Chondrocyte (in vitro differentiated cells): ENCODE results near the gene HCN2. TPM values are rescaled to one million over a fixed set of nuclear protein-coding genes. Genes with fewer than 3 reads are reported as not detected.
A peak's percentile ranks its signal among the peaks of the same experiment; 100 is the strongest.

Source experiments
- DNase-seq: peaks from one replicate; pipeline ENCODE4 v3.0.0; 2021; ENCODE audit warnings: mixed read lengths, low spot score
- H3K27ac Mint-ChIP-seq: one replicate; pipeline ENCODE4 v1.8.0; 2021; ENCODE audit warnings: mild to moderate bottlenecking, moderate library complexity, mixed read lengths; ENCODE audit not compliant: unreplicated experiment
- H3K27me3 Mint-ChIP-seq: 2 replicates; pipeline ENCODE4 v1.8.0; 2021; ENCODE audit warnings: low read depth, mixed read lengths
- H3K36me3 Mint-ChIP-seq: 2 replicates; pipeline ENCODE4 v1.8.0; 2021; ENCODE audit warnings: low read depth, mixed read lengths
- H3K4me1 Mint-ChIP-seq: 2 replicates; pipeline ENCODE4 v1.8.0; 2021; ENCODE audit warnings: low read depth, mild to moderate bottlenecking, mixed read lengths
- H3K4me3 Mint-ChIP-seq: one replicate; pipeline ENCODE4 v1.8.0; 2021; ENCODE audit warnings: mild to moderate bottlenecking, moderate library complexity, mixed read lengths; ENCODE audit not compliant: unreplicated experiment
- H3K9me3 Mint-ChIP-seq: 2 replicates; pipeline ENCODE4 v1.8.0; 2021; ENCODE audit warnings: low read depth, mixed read lengths
- CTCF ChIP-seq: fragments of 200-600 bp; sonication (generic); IDR thresholded peaks from 2 replicates; pipeline ENCODE4 v1.5.0; 2021; ENCODE audit warnings: antibody characterized with exemption, mild to moderate bottlenecking, moderate library complexity
- total RNA-seq: library from RNA; stranded (reverse); gene quantifications from 3 replicates; pipeline ENCODE4 v1.2.1, GENCODE V29; 2021

The HCN2 gene
- total RNA-seq, 1 donor from 2014 or later = 6.2 TPM

GRCh38 chr19:658059-658839, 68.6 kb downstream of the HCN2 start:
- Mint-ChIP-seq H3K36me3 (no peaks in the 10 kb centered on the region), H3K27me3 (no peaks in the 10 kb centered on the region), H3K27ac (no peak overlapping the region), H3K4me1 (peaks cover 24% of the 10 kb centered on the region), H3K9me3 (no peaks in the 10 kb centered on the region), H3K4me3 (no peak overlapping the region)
- DNase-seq = no peak
- TF ChIP-seq CTCF = no peak

DNA sequence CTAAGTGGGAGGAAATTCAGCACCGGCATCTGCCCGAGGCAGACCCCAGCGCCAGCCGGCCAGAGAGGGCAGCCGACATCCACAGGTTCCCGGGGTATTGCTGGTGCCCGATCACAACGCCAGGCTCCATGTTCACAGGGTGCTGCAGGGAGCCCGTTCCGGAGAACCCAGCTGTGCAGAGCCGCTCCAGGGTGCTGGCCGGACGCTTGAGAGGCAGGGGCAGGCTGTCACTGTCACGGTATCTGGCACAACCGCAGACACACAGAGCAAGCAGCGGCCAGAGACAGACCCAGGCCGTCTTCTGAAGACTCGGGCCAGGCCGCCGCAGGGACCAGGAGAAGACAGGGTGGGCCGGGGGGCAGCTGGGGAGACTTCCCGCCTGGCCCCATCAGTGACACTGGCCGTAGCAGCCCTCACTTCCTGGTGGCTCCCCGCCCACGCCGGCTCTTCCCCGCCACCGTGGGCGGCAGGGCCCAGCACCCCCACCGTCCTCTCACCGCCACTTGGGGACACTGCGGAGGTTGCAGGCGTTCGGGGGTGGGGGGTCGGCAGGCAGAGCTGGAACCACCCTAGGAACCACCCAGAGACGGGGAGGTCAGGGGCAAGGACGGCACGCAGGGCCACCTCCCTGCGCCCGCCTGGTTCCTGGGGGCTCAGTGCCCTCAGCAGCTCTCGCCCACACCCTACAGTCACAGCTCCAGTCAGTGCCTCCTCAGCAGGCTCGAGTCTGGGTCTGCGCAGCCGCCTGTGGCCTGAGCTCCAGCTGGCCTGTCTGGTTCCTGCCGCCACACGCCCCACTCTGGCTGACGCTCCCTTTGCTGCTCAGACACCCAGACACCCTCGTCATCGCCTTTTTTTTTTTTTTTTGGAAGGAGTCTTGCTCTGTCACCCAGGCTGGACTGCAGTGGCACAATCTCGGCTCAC, 69.5 kb downstream of the HCN2 start:
- Mint-ChIP-seq H3K36me3 (no peaks in the 10 kb centered on the region), H3K4me3 (no peak overlapping the region), H3K27ac (peak overlapping the region; percentile 17), H3K9me3 (no peaks in the 10 kb centered on the region), H3K27me3 (no peaks in the 10 kb centered on the region), H3K4me1 (peaks cover 30% of the 10 kb centered on the region)
- no peak for TF ChIP-seq CTCF
- no peak for DNase-seq

- H3K36me3 Mint-ChIP-seq = no peaks in the 10 kb centered on the region
- DNase-seq = no peak
- H3K27me3 Mint-ChIP-seq = no peaks in the 10 kb centered on the region
- peaks cover 40% of the 10 kb centered on the region for H3K4me1 Mint-ChIP-seq
- no peak for TF ChIP-seq CTCF
- no peaks in the 10 kb centered on the region for H3K9me3 Mint-ChIP-seq
- peak overlapping the region; percentile 63 for H3K27ac Mint-ChIP-seq
- peak overlapping the region; percentile 78 for H3K4me3 Mint-ChIP-seq
These were observed 71.2 kb downstream of the HCN2 start for GRCh38 chr19:660793-661426.

GRCh38 chr19:661427-662196, 71.9 kb downstream of the HCN2 start:
- no peaks in the 10 kb centered on the region for H3K36me3 Mint-ChIP-seq
- TF ChIP-seq CTCF = no peak
- H3K27me3 Mint-ChIP-seq = no peaks in the 10 kb centered on the region
- DNase-seq = no peak
- H3K4me1 Mint-ChIP-seq = peaks cover 40% of the 10 kb centered on the region
- no peaks in the 10 kb centered on the region for H3K9me3 Mint-ChIP-seq
- peak overlapping the region; percentile 80 for H3K27ac Mint-ChIP-seq
- peak overlapping the region; percentile 78 for H3K4me3 Mint-ChIP-seq
